KMS-11 (cell line): ENCODE measurements around the gene MED13L.

Source experiments
- H2AFZ ChIP-seq: fragments of 200-600 bp; sonication (generic); 2 replicates; pipeline ENCODE4 v1.6.1; 2016; ENCODE audit warnings: antibody characterized with exemption, mixed run types, low read depth
- H3K27ac ChIP-seq: fragments of 200-600 bp; sonication (generic); 2 replicates; pipeline ENCODE4 v1.6.1; 2016; ENCODE audit warnings: mild to moderate bottlenecking, mixed run types
- H3K27me3 ChIP-seq: fragments of 200-600 bp; sonication (generic); 2 replicates; pipeline ENCODE4 v1.6.1; 2017; ENCODE audit warnings: mild to moderate bottlenecking, low read depth, mixed run types, moderate library complexity; ENCODE audit not compliant: insufficient read depth
- H3K36me3 ChIP-seq: fragments of 200-600 bp; sonication (generic); 2 replicates; pipeline ENCODE4 v1.6.1; 2017; ENCODE audit warnings: mild to moderate bottlenecking, mixed run types; ENCODE audit not compliant: insufficient read depth
- H3K4me1 ChIP-seq: fragments of 200-600 bp; sonication (generic); 2 replicates; pipeline ENCODE4 v1.6.1; 2016; ENCODE audit warnings: mild to moderate bottlenecking, low read depth, mixed run types; ENCODE audit not compliant: poor library complexity, severe bottlenecking
- H3K4me2 ChIP-seq: fragments of 200-600 bp; sonication (generic); 2 replicates; pipeline ENCODE4 v1.7.0; 2016; ENCODE audit warnings: mild to moderate bottlenecking, mixed run types
- H3K4me3 ChIP-seq: fragments of 200-600 bp; sonication (generic); IDR thresholded peaks from 2 replicates; pipeline ENCODE4 v1.6.1; 2017; ENCODE audit warnings: low read depth, low read length, mixed read lengths; ENCODE audit not compliant: insufficient read depth
- H3K79me2 ChIP-seq: fragments of 200-600 bp; sonication (generic); 2 replicates; pipeline ENCODE4 v1.6.1; 2016; ENCODE audit warnings: low read depth, mixed run types; ENCODE audit not compliant: insufficient read depth
- H3K9ac ChIP-seq: fragments of 200-600 bp; sonication (generic); 2 replicates; pipeline ENCODE4 v1.6.1; 2016; ENCODE audit warnings: mild to moderate bottlenecking, mixed run types
- H4K20me1 ChIP-seq: fragments of 200-600 bp; sonication (generic); 2 replicates; pipeline ENCODE4 v1.6.1; 2016; ENCODE audit warnings: mild to moderate bottlenecking, mixed run types; ENCODE audit not compliant: insufficient read depth
- CTCF ChIP-seq: fragments of 200-600 bp; sonication (generic); conservative IDR thresholded peaks from 2 replicates; pipeline ENCODE4 v1.6.1; 2017; ENCODE audit warnings: low read depth, mild to moderate bottlenecking, antibody characterized with exemption, low read length, moderate library complexity, mixed read lengths

Gene MED13L

GRCh38 chr12:116263431-116263830 lies 14.1 kb downstream of the MED13L start:
- Histone ChIP-seq H3K79me2 (peaks cover 98% of the 10 kb centered on the region), H3K4me3 (no peak overlapping the region), H4K20me1 (peaks cover 41% of the 10 kb centered on the region), H3K4me1 (peaks cover 50% of the 10 kb centered on the region), H3K9ac (no peak overlapping the region), H3K27me3 (no peaks in the 10 kb centered on the region), H3K4me2 (no peak overlapping the region), H3K27ac (no peak overlapping the region), H2AFZ (no peak overlapping the region), H3K36me3 (no peaks in the 10 kb centered on the region)
- TF ChIP-seq CTCF, result no peak

- peaks cover 98% of the 10 kb centered on the region for H3K79me2 ChIP-seq
- no peaks in the 10 kb centered on the region for H3K27me3 ChIP-seq
- H3K9ac ChIP-seq, result no peak overlapping the region
- peaks cover 35% of the 10 kb centered on the region for H4K20me1 ChIP-seq
- H3K36me3 ChIP-seq, result no peaks in the 10 kb centered on the region
- no peak for TF ChIP-seq CTCF
- no peak overlapping the region for H3K27ac ChIP-seq
- no peak overlapping the region for H2AFZ ChIP-seq
- H3K4me2 ChIP-seq, result no peak overlapping the region
- H3K4me1 ChIP-seq, result peaks cover 54% of the 10 kb centered on the region
- no peak overlapping the region for H3K4me3 ChIP-seq
Measured at GRCh38 chr12:116262741-116263140, 14.8 kb downstream of the MED13L start.

GRCh38 chr12:116261525-116262100 lies 15.9 kb downstream of the MED13L start:
- no peak for TF ChIP-seq CTCF
- H3K4me1 ChIP-seq, result peaks cover 47% of the 10 kb centered on the region
- no peak overlapping the region for H2AFZ ChIP-seq
- peaks cover 98% of the 10 kb centered on the region for H3K79me2 ChIP-seq
- no peak overlapping the region for H3K4me2 ChIP-seq
- no peak overlapping the region for H3K27ac ChIP-seq
- no peaks in the 10 kb centered on the region for H3K36me3 ChIP-seq
- peaks cover 28% of the 10 kb centered on the region for H4K20me1 ChIP-seq
- H3K9ac ChIP-seq, result no peak overlapping the region
- no peak overlapping the region for H3K4me3 ChIP-seq
- no peaks in the 10 kb centered on the region for H3K27me3 ChIP-seq

- no peak for TF ChIP-seq CTCF
- Histone ChIP-seq H3K4me3 (no peak overlapping the region), H3K4me2 (no peak overlapping the region), H3K4me1 (peaks cover 53% of the 10 kb centered on the region), H4K20me1 (peaks cover 21% of the 10 kb centered on the region), H3K36me3 (no peaks in the 10 kb centered on the region), H3K27me3 (no peaks in the 10 kb centered on the region), H3K27ac (no peak overlapping the region), H3K79me2 (peaks cover 97% of the 10 kb centered on the region), H3K9ac (no peak overlapping the region), H2AFZ (no peak overlapping the region)
Measured at GRCh38 chr12:116259800-116260577, 17.5 kb downstream of the MED13L start.
